NCI-H187 (cell line): ENCODE results near the gene OTOA.
"Not testable (repeated sequence)": the region's sequence is repeated elsewhere in the genome, so short reads cannot be mapped to it uniquely, and the experiment has no call there.

ENCODE experiments used
- DNase-seq, 2 experiments: peaks; one replicate each; lab custom pipeline; 2025; lab: John Stamatoyannopoulos, UW

OTOA gene

DNA sequence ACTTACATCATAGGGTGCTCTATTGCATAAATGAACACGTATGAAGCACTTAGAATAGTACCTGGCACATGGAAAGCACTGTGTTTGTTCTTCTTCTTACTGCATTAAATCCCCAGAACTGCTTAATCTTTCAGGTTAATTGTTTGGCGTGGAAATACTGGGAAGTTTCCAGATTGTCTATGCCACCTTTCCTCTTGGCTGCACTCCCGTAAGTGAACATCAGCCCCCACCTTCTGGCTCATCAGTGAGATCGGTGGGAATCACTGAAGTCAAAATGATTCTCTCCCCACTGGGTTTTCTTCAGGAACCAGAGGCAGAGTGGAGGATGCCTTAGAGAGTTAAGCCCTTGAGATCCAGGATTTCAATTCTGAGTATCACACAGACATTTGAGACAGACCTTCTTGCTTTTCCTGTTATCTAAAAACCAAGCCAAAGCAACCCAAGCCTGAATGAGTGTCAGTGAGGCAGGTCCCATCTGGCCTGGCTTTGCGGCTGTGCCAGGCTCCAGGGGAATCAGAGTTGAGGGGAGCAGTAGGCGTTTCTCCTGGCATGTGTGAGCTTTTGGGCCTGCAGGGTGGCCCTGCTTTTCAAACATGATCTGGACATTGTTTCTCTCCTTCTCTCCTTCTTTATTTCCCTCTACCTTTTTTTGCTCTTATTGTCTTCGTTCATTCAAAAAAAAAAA is 59.1 kb downstream of the OTOA start:
- DNase-seq, result no peak

DNA sequence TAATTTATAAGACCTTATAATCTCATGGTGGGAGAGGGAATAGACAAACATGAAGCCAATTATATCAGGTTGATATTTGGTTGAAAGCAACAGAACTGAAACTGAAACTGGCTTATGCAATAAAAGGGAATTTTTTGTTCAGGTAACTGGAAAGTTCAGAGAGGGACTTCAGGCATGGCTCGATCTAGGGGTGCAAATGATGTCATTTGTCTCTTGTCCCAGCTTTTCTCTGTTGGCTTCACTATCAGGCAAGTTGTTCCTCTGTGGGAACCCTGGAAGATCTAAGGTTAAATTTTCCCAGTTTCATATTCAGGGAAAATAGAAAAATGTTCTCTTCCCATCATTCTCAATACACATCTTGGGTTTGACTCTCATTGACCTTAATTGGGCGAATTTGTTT is 59.8 kb downstream of the OTOA start:
- no peak for DNase-seq

DNA sequence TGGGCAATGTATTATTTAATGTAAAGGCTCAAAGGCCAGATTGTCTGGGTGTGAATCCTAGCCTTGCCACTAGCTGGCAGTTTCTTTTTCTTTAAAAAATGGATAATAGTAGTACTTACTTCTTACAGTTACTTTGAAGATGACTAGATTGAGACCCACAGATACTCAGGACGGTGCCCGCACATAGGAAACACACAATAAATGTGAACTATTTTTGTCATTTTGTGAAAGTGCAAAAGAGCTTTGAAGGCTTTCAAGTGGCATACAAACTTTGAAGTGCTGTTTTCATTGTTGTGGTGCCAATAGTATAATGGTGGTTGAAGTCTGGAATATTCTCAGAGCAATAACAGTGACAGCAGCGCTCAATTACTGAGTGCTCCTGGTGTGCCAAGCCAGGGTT is 63.6 kb downstream of the OTOA start:
- DNase-seq, result no peak

DNA sequence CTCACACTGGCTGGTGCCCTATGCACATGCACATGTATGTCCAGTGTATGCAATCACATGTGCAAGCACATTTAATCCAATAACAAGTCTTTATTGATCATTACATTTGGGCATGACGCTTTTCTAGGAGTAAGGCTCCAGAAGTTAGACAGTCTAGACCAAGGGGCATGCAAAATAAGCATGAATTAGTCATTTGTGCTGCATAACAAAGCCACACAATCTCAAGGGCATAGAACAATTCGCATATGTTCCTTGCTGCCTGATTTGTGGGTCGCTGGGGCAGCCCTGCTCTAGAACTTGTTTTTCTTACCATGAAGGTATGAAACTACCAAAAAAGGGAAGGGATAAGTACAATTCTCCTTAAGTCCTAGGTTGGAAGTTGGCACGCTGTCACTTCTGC is 67.5 kb downstream of the OTOA start:
- not testable (repeated sequence) for DNase-seq

DNA sequence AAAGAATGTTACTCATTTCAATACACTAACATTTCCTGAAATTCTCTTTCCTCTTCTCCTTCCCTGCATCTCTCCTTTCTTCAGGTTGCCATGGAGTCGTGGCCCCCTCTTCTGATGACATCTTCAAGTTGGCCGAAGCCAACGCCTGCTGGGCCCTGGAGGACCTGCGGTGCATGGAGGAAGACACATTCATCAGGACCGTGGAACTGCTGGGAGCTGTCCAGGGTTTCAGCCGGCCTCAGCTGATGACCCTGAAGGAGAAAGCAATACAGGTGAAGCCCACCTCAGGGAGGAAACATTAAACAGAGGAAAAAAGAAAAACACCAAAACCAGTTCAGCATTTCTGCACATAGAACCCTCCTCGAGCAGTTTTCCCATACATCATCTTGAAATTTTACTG is 76.9 kb downstream of the OTOA start:
- DNase-seq, result not testable (repeated sequence)

DNA sequence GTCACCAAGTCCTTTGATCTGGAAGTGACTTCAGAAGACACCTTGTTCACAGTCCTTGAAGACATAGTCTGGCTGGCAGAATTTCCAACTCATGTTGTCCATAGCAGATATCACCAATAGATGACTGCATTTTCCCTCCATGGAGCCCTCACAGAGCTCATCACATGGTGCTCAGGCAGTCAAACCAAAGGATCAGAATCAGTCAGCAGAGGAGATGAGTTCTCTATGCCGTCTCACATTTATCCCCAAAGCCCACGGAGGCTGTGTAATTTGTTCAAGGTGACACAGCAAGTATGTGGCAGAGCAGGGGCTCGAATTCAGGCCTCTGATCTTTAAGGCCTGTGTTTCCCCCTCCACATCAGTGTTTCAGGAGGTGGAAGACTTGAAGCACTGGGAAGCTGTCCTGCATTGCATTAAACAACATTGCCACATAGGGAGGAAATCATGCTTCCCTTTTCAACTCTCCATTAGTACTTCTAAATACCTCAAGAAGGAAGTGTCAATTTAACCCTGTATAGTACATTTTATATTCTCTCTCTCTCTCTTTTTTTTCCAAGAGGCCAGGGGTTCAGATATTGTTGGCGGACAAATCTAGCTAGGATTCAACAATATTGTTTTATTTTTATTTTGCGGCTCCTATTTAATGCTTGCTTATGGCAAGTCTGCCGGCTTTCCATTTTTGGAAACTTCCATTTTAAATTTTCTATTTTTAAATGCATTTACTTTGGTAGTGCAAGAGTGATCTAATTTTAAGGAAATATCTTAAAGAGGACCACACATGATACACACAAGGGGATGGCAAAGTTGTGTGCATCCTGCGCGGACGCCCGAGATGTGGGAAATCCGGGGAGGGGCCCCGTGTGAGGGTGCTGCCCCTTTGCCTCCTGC is 92.7 kb downstream of the OTOA start:
- not testable (repeated sequence) for DNase-seq

DNA sequence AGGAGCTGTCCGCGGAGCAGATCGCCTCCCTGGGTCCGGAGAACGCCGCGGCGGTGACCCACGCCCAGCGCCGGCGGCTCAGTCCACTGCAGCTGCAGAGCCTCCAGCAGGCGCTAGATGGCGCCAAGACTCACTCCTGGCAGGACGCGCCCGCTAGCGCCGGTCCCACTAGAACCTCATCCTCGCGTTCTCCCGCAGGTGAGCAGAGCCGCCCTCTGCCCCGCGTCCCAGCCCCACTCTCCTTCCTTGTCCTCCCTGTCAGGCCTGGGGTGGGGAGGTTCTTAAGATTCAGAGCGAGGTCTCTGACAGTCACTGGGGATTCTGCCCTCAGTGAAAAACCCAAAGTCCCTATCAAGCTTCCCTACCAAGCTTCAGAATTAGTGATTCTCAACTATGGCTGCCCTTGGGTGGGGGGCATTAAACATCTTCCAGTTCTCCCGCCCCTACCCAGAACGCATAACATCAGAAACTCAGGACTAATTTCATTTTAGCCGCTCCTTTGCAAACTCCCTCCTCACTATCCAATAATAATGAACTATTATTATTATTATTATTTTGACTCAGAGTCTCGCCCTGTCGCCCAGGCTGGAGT is 93.4 kb downstream of the OTOA start:
- not testable (repeated sequence) for DNase-seq

DNA sequence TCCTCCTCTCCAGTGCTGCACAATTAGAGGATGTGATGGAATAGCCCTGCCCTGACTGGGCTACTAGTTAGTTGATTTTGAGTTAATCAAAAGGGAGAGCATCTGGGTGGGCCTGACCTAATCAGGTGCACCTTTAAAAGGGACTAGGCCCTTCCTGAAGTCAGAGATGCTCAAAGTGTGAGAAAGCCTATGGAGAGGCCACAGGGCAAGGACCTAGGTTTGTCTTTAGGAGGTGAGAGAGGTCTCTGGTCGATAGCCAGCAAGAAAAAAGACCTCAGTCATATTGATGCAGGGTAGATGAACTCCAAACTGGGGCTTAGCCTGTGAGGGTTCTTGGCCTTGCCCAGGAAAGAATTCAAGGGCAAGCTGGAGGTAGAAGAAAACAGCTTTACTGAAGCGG is 104.5 kb downstream of the OTOA start:
- not testable (repeated sequence) for DNase-seq

DNA sequence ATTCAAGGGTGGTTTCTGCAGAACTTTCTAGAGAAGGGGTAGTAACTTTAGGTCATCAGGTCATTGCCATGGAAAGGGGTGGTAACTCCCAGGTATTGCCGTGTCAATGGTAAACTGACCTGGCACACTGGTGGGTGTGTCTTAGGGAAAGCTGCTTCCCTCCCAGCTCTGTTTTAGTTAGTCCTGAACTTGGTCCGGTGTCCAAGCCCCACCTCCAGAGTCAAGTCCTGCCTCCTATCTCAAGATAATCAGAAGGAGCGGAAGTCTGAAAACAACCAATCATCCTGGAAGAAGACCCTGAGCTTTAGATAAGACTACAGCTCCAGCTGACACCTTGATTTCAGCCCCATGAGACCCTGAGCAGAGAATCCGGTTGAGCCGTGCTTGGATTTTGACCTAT is 105.0 kb downstream of the OTOA start:
- DNase-seq, result not testable (repeated sequence)

DNA sequence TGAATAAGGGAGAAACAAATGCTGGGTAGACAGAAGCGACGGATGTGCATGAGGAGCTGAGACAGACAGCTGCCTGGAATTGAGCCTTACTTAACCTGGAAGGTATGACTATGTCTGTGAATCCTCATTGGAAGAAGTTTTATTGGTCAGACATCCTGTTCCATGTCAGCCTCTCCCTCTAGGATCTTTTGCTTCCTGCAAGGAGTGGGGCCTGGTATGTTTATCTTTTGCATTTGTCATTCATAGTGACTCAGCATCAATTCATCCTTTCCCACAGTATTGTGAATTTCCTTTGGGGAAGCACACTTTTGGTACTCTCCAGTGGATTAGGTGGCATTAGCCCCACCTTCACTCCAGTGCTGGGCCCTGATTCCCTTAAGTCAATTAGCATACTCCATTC is 105.5 kb downstream of the OTOA start:
- DNase-seq, result not testable (repeated sequence)

DNA sequence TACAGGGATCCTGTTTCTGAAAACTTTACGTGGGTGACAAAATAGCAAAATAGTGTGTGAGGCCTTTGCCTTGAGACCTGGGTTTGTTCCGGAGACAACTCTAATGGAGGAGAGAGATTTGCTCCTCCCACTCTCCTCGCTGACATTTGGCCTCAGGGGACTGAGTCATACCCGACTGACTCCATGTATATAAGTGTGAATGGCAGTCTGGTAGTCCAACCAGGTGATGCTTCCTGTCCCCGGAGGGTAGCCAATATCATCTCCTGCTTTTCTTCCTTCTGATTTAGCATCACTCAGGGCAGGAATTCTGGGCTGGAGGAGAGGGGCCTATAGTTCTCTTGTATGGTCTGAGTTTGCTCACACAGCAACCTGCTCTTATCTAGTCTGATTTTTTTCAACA is 106.8 kb downstream of the OTOA start:
- not testable (repeated sequence) for DNase-seq

DNA sequence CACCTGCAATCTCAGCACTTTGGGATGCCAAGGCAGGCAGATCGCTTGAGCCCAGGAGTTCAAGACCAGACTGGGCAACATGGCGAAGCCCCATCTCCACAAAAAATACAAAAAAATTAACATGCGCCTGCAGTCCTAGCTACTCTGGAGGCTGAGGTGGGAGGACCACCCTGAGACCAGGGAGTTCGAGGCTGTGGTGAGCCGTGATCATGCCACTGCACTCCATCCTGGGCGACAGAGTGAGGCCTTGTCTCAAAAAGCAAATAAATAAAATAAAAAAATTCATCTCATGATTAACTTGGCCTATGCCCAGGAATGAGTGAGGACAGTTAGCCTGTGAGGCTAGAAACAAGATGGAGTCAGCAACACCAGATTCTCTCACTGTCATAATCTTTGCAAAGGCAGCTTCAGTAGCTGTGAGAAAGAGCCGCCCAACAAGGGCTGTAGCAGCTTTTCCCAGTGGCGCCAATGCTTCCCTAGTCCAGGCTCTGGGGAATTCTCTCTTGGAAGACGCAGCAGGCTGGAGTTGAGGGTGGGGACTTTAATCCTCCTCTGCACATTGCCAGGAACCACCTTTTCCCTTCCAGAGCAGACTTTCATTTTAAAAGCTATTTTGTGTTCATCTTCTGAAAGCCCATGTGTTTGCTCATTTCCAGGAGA is 108.9 kb downstream of the OTOA start:
- not testable (repeated sequence) for DNase-seq

DNA sequence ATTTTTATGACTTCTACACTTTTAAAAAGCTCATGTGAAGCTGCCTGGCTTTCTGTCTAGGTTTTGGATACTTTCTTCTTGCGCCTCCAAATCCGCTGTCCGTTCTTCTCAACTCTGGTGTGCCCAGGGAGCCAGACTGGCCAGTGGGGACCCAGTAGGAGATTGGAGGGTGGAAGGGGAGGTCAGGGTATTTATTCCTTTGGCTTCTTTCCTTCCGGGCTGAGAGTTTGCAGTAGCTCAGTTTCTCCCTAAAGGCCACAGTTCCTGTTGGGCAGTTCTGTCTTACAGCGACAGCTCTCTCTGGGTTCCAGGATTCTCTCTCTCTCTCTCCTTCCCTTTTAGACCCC is 109.4 kb downstream of the OTOA start:
- not testable (repeated sequence) for DNase-seq

DNA sequence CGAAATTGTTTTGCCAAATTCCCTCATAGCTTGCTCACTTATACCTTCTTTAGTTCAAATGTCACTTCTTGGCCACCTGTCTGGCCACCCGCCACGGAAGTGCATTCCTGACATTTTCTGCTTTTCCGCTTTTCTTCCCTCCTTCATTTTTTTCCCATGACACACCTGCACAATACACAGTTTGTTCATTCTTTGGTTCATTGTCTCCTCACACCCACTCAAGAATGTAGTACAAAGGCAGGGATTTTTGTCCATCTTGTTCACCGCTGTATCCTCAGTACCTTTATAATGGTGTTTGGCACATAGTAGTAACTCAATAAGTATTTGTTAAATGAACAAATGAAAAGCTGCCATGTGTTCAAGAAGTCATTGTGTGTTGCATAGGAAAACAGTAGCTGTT is 116.8 kb downstream of the OTOA start:
- not testable (repeated sequence) for DNase-seq

DNA sequence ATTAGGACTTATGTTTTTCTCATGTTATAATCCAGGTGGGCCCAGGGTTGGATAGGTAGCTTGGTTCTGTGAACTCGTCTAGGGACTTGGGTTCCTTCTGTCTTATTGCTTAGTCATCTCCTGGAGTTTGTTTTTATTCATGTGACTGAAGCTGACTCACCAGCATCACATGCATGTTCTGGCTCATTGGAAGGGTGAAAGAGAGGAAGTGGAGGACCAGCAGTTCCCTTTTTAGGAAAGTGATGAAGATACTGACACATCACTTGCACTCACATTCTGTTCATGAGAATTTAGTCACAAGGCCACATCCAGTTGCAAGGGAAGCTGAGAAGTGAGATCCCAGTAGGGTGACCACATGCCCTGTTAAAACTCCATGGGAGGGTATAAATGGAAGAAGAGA is 126.7 kb downstream of the OTOA start:
- DNase-seq, result not testable (repeated sequence)

DNA sequence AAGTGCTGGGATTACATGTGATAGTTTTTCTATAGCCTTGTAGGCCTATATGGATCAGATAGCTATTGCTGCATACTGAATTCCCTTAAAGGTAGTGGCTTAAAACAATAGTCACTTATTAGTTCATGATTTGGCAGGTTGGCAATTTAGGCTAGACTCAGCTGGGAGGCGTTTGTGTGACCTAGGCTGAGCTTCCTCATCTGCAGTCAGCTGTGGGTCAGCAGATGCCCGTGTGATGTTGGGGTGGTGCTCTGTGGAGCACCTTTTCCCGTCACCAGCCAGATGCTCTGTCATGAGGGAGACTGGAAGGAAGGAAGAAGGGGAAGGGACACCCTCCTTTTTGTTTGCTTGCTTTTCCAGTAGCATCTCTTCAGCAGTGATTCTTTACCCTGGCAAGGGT is 129.5 kb downstream of the OTOA start:
- not testable (repeated sequence) for DNase-seq

DNA sequence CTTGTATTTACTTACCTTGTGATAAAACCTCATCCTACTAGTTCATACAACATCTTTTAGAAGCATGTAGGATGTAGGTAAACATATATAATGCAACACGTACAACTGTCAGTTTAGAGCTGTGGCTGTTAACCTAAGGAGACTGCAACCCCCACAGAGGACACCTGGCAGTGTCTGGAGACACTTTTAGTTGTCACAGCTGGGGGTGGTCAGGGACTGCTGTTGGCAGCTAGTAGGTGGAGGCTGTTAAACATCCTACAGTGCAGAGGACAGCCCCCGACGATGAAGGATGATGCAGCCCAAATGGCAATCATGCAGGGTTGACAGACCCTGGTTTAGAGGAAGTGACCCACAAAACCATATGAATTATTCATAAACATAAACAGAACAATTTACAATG is 134.8 kb downstream of the OTOA start:
- DNase-seq, result not testable (repeated sequence)

DNA sequence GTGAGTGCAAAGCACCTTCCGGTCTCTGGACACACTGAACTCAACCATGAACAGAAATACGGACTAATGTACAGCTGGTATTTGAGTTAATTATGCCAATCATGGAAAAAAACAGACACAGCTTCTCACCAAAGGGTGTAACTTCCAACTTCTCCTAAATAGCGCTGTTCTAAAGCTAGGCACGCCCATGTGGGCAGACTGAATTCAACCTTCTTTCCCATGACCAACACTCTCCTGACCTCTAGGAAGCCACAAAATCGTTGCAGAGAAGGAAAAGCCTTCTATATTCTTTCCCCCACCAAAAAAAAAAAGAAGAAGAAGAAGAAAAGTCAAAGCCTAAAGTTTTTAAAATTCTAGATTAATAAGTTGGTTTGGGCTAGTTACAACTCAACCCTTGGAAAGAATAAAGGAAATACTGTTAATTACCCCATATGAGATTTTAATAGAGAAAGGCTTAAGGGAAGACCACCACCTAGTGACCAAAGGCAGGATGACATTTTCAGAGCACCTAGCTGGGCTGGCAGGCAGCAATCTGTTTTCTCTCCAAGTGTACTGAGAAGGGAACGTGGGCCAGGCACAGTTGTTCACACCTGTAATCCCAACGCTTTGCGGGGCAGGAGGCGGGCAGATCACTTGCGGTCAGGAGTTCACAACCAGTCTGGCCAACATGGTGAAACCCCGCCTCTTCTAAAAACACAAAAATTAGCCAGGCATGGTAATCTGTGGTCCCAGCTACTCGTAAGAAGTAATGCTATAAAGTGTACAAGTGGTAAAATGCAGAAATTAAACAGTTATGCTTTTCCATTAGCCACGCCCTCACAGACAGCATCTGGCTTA is 138.0 kb downstream of the OTOA start:
- not testable (repeated sequence) for DNase-seq

DNA sequence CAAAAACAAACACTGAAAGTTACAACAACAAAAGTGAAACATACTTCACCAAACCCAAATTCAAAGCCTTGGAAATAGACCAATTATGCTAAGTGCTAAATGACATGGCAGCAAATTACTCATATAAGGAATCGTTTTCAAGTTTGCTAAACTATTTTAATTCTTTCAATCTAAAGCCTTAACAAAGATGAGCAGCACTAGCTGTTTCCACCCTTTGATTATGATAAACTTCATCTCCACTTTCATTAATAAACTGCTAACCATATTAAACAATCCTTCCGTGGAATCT is 138.6 kb downstream of the OTOA start:
- not testable (repeated sequence) for DNase-seq
